HepG2 (cell line): ENCODE data around the gene RAMP3. TPM values are rescaled to one million over a fixed set of nuclear protein-coding genes. Genes with fewer than 3 reads are reported as not detected.

Experiments used
- ATAC-seq: fragments of 200-7000 bp; cut with Tn5 transposase; 3 replicates; pipeline ENCODE4 v1.9.1; 2020; ENCODE audit warnings: mild to moderate bottlenecking, moderate library complexity
- BruUV-seq: library from RNA; stranded (reverse); fragments of 400-500 nt; replicated peaks from 2 replicates; lab custom pipeline; 2021; lab: Mats Ljungman, UMichigan
- CTCF ChIA-PET: fragments of 300-600 bp; formaldehyde crosslinking; extraction: SDS; loops from one replicate; lab custom pipeline; 2021; ENCODE audit warnings: low total read pairs, inconsistent platforms, low intra/inter-chr PET ratio; lab: Yijun Ruan, JAX
- POLR2A ChIA-PET: fragments of 350-600 bp; sonication (Branson Sonifier 250); formaldehyde crosslinking; loops from one replicate; lab custom pipeline; 2020; ENCODE audit warnings: antibody characterized with exemption, inconsistent platforms; lab: Yijun Ruan, JAX
- DNase-seq: peaks from one replicate; pipeline ENCODE4 v3.0.0-alpha.2; 2015; ENCODE audit warnings: low spot score
- FAIRE-seq: peaks from 3 replicates; lab custom pipeline; 2011; peaks lifted over from hg19 to GRCh38; lab: Jason Lieb, UNC
- H2AFZ ChIP-seq: one replicate; pipeline ENCODE4 v1.6.1; 2011; ENCODE audit warnings: low read length, inconsistent platforms
- H3K27ac ChIP-seq: fragments of 300-600 bp; 3 replicates; pipeline ENCODE4 v1.8.0; 2011; ENCODE audit warnings: mixed run types, mild to moderate bottlenecking, mixed read lengths, low read length, inconsistent platforms; ENCODE audit not compliant: insufficient read depth; ENCODE audit errors: extremely low read length
- H3K27me3 ChIP-seq, 2 experiments: fragments of 200-600 bp in 1 of 2; 2 replicates in 1 of 2; 3 replicates in 1 of 2; pipeline versions ENCODE4 v1.6.0 to v1.8.0; 2011; ENCODE audit warnings: low read length in 2 of 2, mild to moderate bottlenecking in 2 of 2, moderate library complexity in 2 of 2, inconsistent platforms in 1 of 2; ENCODE audit not compliant: insufficient read depth in 2 of 2, control insufficient read depth in 1 of 2
- H3K36me3 ChIP-seq, 2 experiments: fragments of 200-600 bp in 1 of 2; replicated peaks in 1 of 2; 2 replicates in 1 of 2; 3 replicates in 1 of 2; pipeline versions ENCODE4 v1.5.1 to v1.8.0; 2011; ENCODE audit warnings: low read length in 2 of 2, inconsistent platforms in 1 of 2; ENCODE audit not compliant: insufficient read depth in 2 of 2, control insufficient read depth in 1 of 2
- H3K4me1 ChIP-seq: 2 replicates; pipeline ENCODE4 v1.5.1; 2012; ENCODE audit warnings: low read length, inconsistent platforms; ENCODE audit not compliant: insufficient read depth
- H3K4me2 ChIP-seq: 2 replicates; pipeline ENCODE4 v1.6.0; 2011; ENCODE audit warnings: low read depth, low read length, inconsistent platforms
- H3K4me3 ChIP-seq, 3 experiments: fragments of 200-600 bp in 1 of 3; sonication (generic), shearing (Covaris generic) in 1 of 3; replicated peaks in 1 of 3; 2 replicates each; pipeline ENCODE4 v1.5.1; 2011 to 2016; ENCODE audit warnings: low read length in 3 of 3, inconsistent platforms in 2 of 3, low read depth in 2 of 3, mild to moderate bottlenecking in 2 of 3, control low read depth in 1 of 3, mixed read lengths in 1 of 3; ENCODE audit not compliant: insufficient read depth in 1 of 3
- H3K79me2 ChIP-seq: one replicate; pipeline ENCODE4 v1.6.1; 2011; ENCODE audit warnings: low read length, inconsistent platforms; ENCODE audit not compliant: insufficient read depth
- H3K9ac ChIP-seq: 2 replicates; pipeline ENCODE4 v1.6.0; 2011; ENCODE audit warnings: mild to moderate bottlenecking, low read depth, low read length, inconsistent platforms; ENCODE audit not compliant: insufficient read depth
- H3K9me3 ChIP-seq: 2 replicates; pipeline ENCODE4 v1.5.1; 2012; ENCODE audit warnings: mild to moderate bottlenecking, low read length
- H4K20me1 ChIP-seq: 2 replicates; pipeline ENCODE4 v1.6.0; 2011; ENCODE audit warnings: inconsistent platforms, mild to moderate bottlenecking, low read length, moderate library complexity; ENCODE audit not compliant: insufficient read depth
- ETS1 ChIP-seq: sonication (generic); formaldehyde crosslinking; IDR thresholded peaks from 2 replicates; pipeline ENCODE4 v1.4.0; 2020; ENCODE audit warnings: missing genetic modification reagents
- KDM1A ChIP-seq: IDR thresholded peaks from 2 replicates; pipeline ENCODE4 v1.6.1; 2016; ENCODE audit warnings: missing compliant biosample characterization
- KDM4B ChIP-seq: sonication (generic); formaldehyde crosslinking; IDR thresholded peaks from 2 replicates; pipeline ENCODE4 v1.4.0; 2020; ENCODE audit warnings: missing genetic modification reagents
- MTA3 ChIP-seq: sonication (generic); formaldehyde crosslinking; IDR thresholded peaks from 2 replicates; pipeline ENCODE4 v1.4.0; 2020; ENCODE audit warnings: missing genetic modification reagents
- MZF1 ChIP-seq: sonication (generic); formaldehyde crosslinking; IDR thresholded peaks from 2 replicates; pipeline ENCODE4 v1.8.1; 2023; ENCODE audit warnings: mild to moderate bottlenecking, missing genetic modification reagents, borderline replicate concordance
- NCOR1 ChIP-seq: fragments of 200-600 bp; sonication (generic); IDR thresholded peaks from 2 replicates; pipeline ENCODE4 v1.7.0; 2017; ENCODE audit warnings: antibody characterized with exemption, low read length, borderline replicate concordance
- PCBP2 ChIP-seq: fragments of 200-400 bp; formaldehyde crosslinking; optimal IDR thresholded peaks from 2 replicates; pipeline ENCODE3; 2018; ENCODE audit warnings: low read length, low read depth; ENCODE audit not compliant: poor library complexity, severe bottlenecking
- RCOR2 ChIP-seq: IDR thresholded peaks from 2 replicates; pipeline ENCODE4 v1.6.1; 2016; ENCODE audit warnings: missing biosample characterization, missing genetic modification reagents
- TGIF2 ChIP-seq: IDR thresholded peaks from 2 replicates; pipeline ENCODE4 v1.6.1; 2016; ENCODE audit warnings: control low read depth, missing compliant biosample characterization
- ZC3H4 ChIP-seq: sonication (generic); formaldehyde crosslinking; IDR thresholded peaks from 2 replicates; pipeline ENCODE4 v1.4.0; 2020; ENCODE audit warnings: missing genetic modification reagents, borderline replicate concordance
- ZGPAT ChIP-seq: IDR thresholded peaks from 2 replicates; pipeline ENCODE4 v1.6.1; 2016; ENCODE audit warnings: mild to moderate bottlenecking
- ZNF24 ChIP-seq: fragments of 450-650 bp; IDR thresholded peaks from 2 replicates; pipeline ENCODE4 v1.6.1; 2017; ENCODE audit warnings: antibody characterized with exemption, mild to moderate bottlenecking
- ZNF33A ChIP-seq: sonication (generic); formaldehyde crosslinking; IDR thresholded peaks from 2 replicates; pipeline ENCODE4 v1.5.1; 2020; ENCODE audit warnings: missing genetic modification reagents, mild to moderate bottlenecking, moderate library complexity, borderline replicate concordance
- ZNF383 ChIP-seq: sonication (generic); formaldehyde crosslinking; IDR thresholded peaks from 2 replicates; pipeline ENCODE4 v1.4.0; 2020; ENCODE audit warnings: missing genetic modification reagents, mild to moderate bottlenecking, borderline replicate concordance
- ZNF501 ChIP-seq: sonication (generic); formaldehyde crosslinking; IDR thresholded peaks from 2 replicates; pipeline ENCODE4 v1.5.1; 2020; ENCODE audit warnings: mild to moderate bottlenecking, moderate library complexity, missing genetic modification reagents
- ZNF552 ChIP-seq: sonication (generic); formaldehyde crosslinking; IDR thresholded peaks from 2 replicates; pipeline ENCODE4 v1.9.0; 2022; ENCODE audit warnings: missing genetic modification reagents, mild to moderate bottlenecking, borderline replicate concordance
- ZNF556 ChIP-seq: sonication (generic); formaldehyde crosslinking; IDR thresholded peaks from 2 replicates; pipeline ENCODE4 v1.4.0; 2020; ENCODE audit warnings: mild to moderate bottlenecking, missing genetic modification reagents, borderline replicate concordance
- ZNF629 ChIP-seq: sonication (generic); formaldehyde crosslinking; conservative IDR thresholded peaks from 2 replicates; pipeline ENCODE4 v1.5.0; 2020; ENCODE audit warnings: missing genetic modification reagents
- ZNF670 ChIP-seq: sonication (generic); formaldehyde crosslinking; IDR thresholded peaks from 2 replicates; pipeline ENCODE4 v1.8.0; 2022; ENCODE audit warnings: mild to moderate bottlenecking, missing genetic modification reagents, borderline replicate concordance
- ZNF7 ChIP-seq: IDR thresholded peaks from 2 replicates; pipeline ENCODE4 v1.6.1; 2016; ENCODE audit warnings: missing biosample characterization, missing genetic modification reagents
- WGBS: methylation state at CpG from one replicate; pipeline ENCODE4 v1.1.6; 2017; ENCODE audit warnings: low lambda C conversion rate; 5-methylcytosine and 5-hydroxymethylcytosine counted together
- in situ Hi-C: cut with HindIII; loops from 2 replicates; pipeline ENCODE4 v1.10.0; 2017; ENCODE audit warnings: low pct_unique_long_range_greater_than_20kb; ENCODE audit not compliant: extremely low pct_ligation_motif_present
- intact Hi-C: fragments of 100-400 bp; cut with micrococcal nuclease; formaldehyde crosslinking; loops from one replicate; pipeline ENCODE4 v1.10.0; 2022; ENCODE audit not compliant: unreplicated experiment
- polyA plus RNA-seq, 8 experiments: library from polyadenylated mRNA; depleted of rRNA in 3 of 8; stranded (reverse) in 7 of 8; unstranded in 1 of 8; fragments of >200 nt; fragmentation: Illumina TruSeq in 4 of 8; extraction: Trizol in 4 of 8; gene quantifications; 2 replicates each; pipeline versions ENCODE4 v1.2.1 to v1.2.3, GENCODE V29; 2011 to 2016; ENCODE audit warnings: low read depth in 4 of 8, missing spikeins in 1 of 8, mixed read lengths in 1 of 8; ENCODE audit not compliant: insufficient read depth in 1 of 8
- total RNA-seq, 5 experiments: library from RNA; depleted of rRNA; stranded (reverse); fragments of >200 nt; fragmentation: Illumina TruSeq; extraction: Trizol; gene quantifications; 2 replicates each; pipeline ENCODE4 v1.2.3, GENCODE V29; 2016; ENCODE audit warnings: low read depth in 1 of 5

Gene RAMP3
- total and polyA plus RNA-seq, 2 of the 13 experiments (the other 11 are each of a cell fraction or from before 2014, with no cell fraction given): not detected

- FAIRE-seq (no peak), DNase-seq (no peak), ATAC-seq (no peak)
- no peak overlapping the region for H2AFZ ChIP-seq
- no peak for TF ChIP-seq KDM4B (CRISPR knock-in tag)
- no peak for TF ChIP-seq MZF1 (CRISPR knock-in tag)
- TF ChIP-seq ZC3H4 (CRISPR knock-in tag): no peak
- TF ChIP-seq ZNF383 (CRISPR knock-in tag): no peak
- no peak for TF ChIP-seq TGIF2 (CRISPR knock-in tag)
- no peak for TF ChIP-seq ZGPAT
- no peak for TF ChIP-seq ZNF501
- TF ChIP-seq ZNF33A (CRISPR knock-in tag): no peak
- TF ChIP-seq PCBP2: no peak
- TF ChIP-seq ZNF629 (CRISPR knock-in tag): no peak
- TF ChIP-seq RCOR2 (CRISPR knock-in tag): no peak
- TF ChIP-seq ZNF556 (CRISPR knock-in tag): no peak
- TF ChIP-seq ETS1 (CRISPR knock-in tag): no peak
- TF ChIP-seq ZNF670 (CRISPR knock-in tag): no peak
- no peak for TF ChIP-seq ZNF24
- no peak for TF ChIP-seq ZNF7 (CRISPR knock-in tag)
- no peak for TF ChIP-seq KDM1A (CRISPR knock-in tag)
- no peak for TF ChIP-seq NCOR1
- TF ChIP-seq ZNF552: no peak
- TF ChIP-seq MTA3 (CRISPR knock-in tag): no peak
- 45% methylated on average over 9 of the region's 12 CpGs for WGBS
- H3K36me3 ChIP-seq: no peaks in the 10 kb centered on the region
- no peak overlapping the region for H3K27ac ChIP-seq
- H3K4me2 ChIP-seq: no peak overlapping the region
- in situ Hi-C loops: loop anchor here (10.0 kb wide), 1 partner anchor 275 kb away; no protein-coding TSS in a partner anchor
- no peaks in the 10 kb centered on the region for H3K9me3 ChIP-seq
- H3K79me2 ChIP-seq: no peaks in the 10 kb centered on the region
- H3K27me3 ChIP-seq: peaks cover 7 to 46% of the 10 kb centered on the region in 2 experiments; a peak in 4 of 5 replicates
- ChIA-PET POLR2A (interaction anchor here (0.7 kb wide), 1 partner anchor 18 kb away, joined by 3 read pairs; the partner anchor contains the start of gene TBRG4), CTCF (no interaction called here)
- intact Hi-C loops: no loop called here
- 0 out of 2 replicates have a peak, but pooled peaks cover 4% of the 10 kb centered on the region for H3K4me1 ChIP-seq
- no peak overlapping the region for H3K9ac ChIP-seq
- H4K20me1 ChIP-seq: no peaks in the 10 kb centered on the region
- no TSS peak for BruUV-seq
- H3K4me3 ChIP-seq: no peak overlapping the region
Observed at GRCh38 chr7:45129906-45130305, 27.7 kb upstream of the RAMP3 start.
